Mesendoderm (in vitro differentiated cells): Measurements from ENCODE around the gene TNIK.

Experiments
- DNase-seq: peaks from one replicate; pipeline ENCODE4 v3.0.0; 2013
- H2AK5ac ChIP-seq: 2 replicates; pipeline ENCODE4 v1.6.1; 2013; ENCODE audit warnings: low read length, inconsistent platforms
- H2BK120ac ChIP-seq: 2 replicates; pipeline ENCODE4 v1.6.1; 2013; ENCODE audit warnings: low read depth, mild to moderate bottlenecking, low read length, moderate library complexity, mixed read lengths
- H2BK15ac ChIP-seq: replicated peaks from 2 replicates; pipeline ENCODE4 v1.6.1; 2013; ENCODE audit warnings: low read depth, mild to moderate bottlenecking, moderate library complexity
- H2BK5ac ChIP-seq: 2 replicates; pipeline ENCODE4 v1.6.1; 2013; ENCODE audit warnings: low read length, inconsistent platforms
- H3K18ac ChIP-seq: 2 replicates; pipeline ENCODE4 v1.6.1; 2013; ENCODE audit warnings: mild to moderate bottlenecking, low read length, mixed read lengths
- H3K23ac ChIP-seq: one replicate; pipeline ENCODE4 v1.6.1; 2013; ENCODE audit warnings: low read length
- H3K27ac ChIP-seq: 2 replicates; pipeline ENCODE4 v1.5.1; 2013; ENCODE audit warnings: low read depth, mild to moderate bottlenecking, inconsistent platforms, low read length, moderate library complexity
- H3K27me3 ChIP-seq: 2 replicates; pipeline ENCODE4 v1.6.1; 2013; ENCODE audit warnings: low read length, control low read depth, mild to moderate bottlenecking, inconsistent platforms; ENCODE audit not compliant: insufficient read depth, poor library complexity
- H3K36me3 ChIP-seq: 2 replicates; pipeline ENCODE4 v1.6.1; 2013; ENCODE audit warnings: low read length, inconsistent platforms; ENCODE audit not compliant: control insufficient read depth, insufficient read depth
- H3K4ac ChIP-seq: one replicate; pipeline ENCODE4 v1.6.1; 2013; ENCODE audit warnings: low read depth, mild to moderate bottlenecking, low read length, moderate library complexity
- H3K4me1 ChIP-seq: 2 replicates; pipeline ENCODE4 v1.6.1; 2013; ENCODE audit warnings: low read depth, low read length, inconsistent platforms; ENCODE audit not compliant: control insufficient read depth
- H3K4me2 ChIP-seq: 2 replicates; pipeline ENCODE4 v1.6.1; 2013; ENCODE audit warnings: low read length
- H3K4me3 ChIP-seq: 2 replicates; pipeline ENCODE4 v1.5.1; 2013; ENCODE audit warnings: mild to moderate bottlenecking, low read length
- H3K56ac ChIP-seq: one replicate; pipeline ENCODE4 v1.6.1; 2013; ENCODE audit warnings: low read length
- H3K79me1 ChIP-seq: 2 replicates; pipeline ENCODE4 v1.6.1; 2013; ENCODE audit warnings: low read length, inconsistent platforms
- H3K79me2 ChIP-seq: 2 replicates; pipeline ENCODE4 v1.6.1; 2013; ENCODE audit warnings: mild to moderate bottlenecking, low read length; ENCODE audit not compliant: control insufficient read depth, insufficient read depth
- H3K9ac ChIP-seq: 2 replicates; pipeline ENCODE4 v1.6.1; 2013; ENCODE audit warnings: low read length, inconsistent platforms
- H4K5ac ChIP-seq: one replicate; pipeline ENCODE4 v1.6.1; 2013; ENCODE audit warnings: low read length
- H4K8ac ChIP-seq: one replicate; pipeline ENCODE4 v1.6.1; 2013; ENCODE audit warnings: low read depth, mild to moderate bottlenecking, control low read depth, low read length, moderate library complexity
- WGBS: extraction: QIAGEN DNeasy Blood & Tissue Kit; methylation state at CpG from one replicate; pipeline ENCODE4 v1.1.7; 2013; ENCODE audit warnings: low lambda C conversion rate, missing lambda C conversion rate; ENCODE audit not compliant: insufficient coverage; ENCODE audit errors: extremely low coverage; 5-methylcytosine and 5-hydroxymethylcytosine counted together

Gene TNIK

GRCh38 chr3:171504376-171504775, 44.2 kb upstream of the TNIK start:
- DNase-seq = no peak
- WGBS = no CpG with 5 or more reads among the region's 2 CpGs
- no peaks in the 10 kb centered on the region for H3K36me3 ChIP-seq
- H4K8ac ChIP-seq = no peak overlapping the region
- H3K79me2 ChIP-seq = no peaks in the 10 kb centered on the region
- H3K23ac ChIP-seq = no peak overlapping the region
- H2AK5ac ChIP-seq = no peak overlapping the region
- no peaks in the 10 kb centered on the region for H3K79me1 ChIP-seq
- H3K4me2 ChIP-seq = no peak overlapping the region
- H3K9ac ChIP-seq = no peak overlapping the region
- no peak overlapping the region for H3K56ac ChIP-seq
- H2BK15ac ChIP-seq = no peak overlapping the region
- H3K4ac ChIP-seq = no peak overlapping the region
- H4K5ac ChIP-seq = no peak overlapping the region
- no peak overlapping the region for H2BK5ac ChIP-seq
- no peak overlapping the region for H2BK120ac ChIP-seq
- H3K4me3 ChIP-seq = no peak overlapping the region
- no peak overlapping the region for H3K18ac ChIP-seq
- no peak overlapping the region for H3K27ac ChIP-seq
- peaks cover 3% of the 10 kb centered on the region for H3K27me3 ChIP-seq
- no peaks in the 10 kb centered on the region for H3K4me1 ChIP-seq

GRCh38 chr3:171503817-171504216, 43.6 kb upstream of the TNIK start:
- DNase-seq = no peak
- Histone ChIP-seq H3K27ac (no peak overlapping the region), H3K4ac (no peak overlapping the region), H3K56ac (no peak overlapping the region), H3K79me2 (no peaks in the 10 kb centered on the region), H4K5ac (no peak overlapping the region), H3K23ac (no peak overlapping the region), H2AK5ac (no peak overlapping the region), H2BK15ac (no peak overlapping the region), H3K4me1 (no peaks in the 10 kb centered on the region), H3K4me2 (no peak overlapping the region), H2BK5ac (no peak overlapping the region), H3K36me3 (no peaks in the 10 kb centered on the region), H3K27me3 (peaks cover 3% of the 10 kb centered on the region), H2BK120ac (no peak overlapping the region), H3K4me3 (no peak overlapping the region), H4K8ac (no peak overlapping the region), H3K18ac (no peak overlapping the region), H3K9ac (no peak overlapping the region), H3K79me1 (no peaks in the 10 kb centered on the region)
- WGBS = no CpG with 5 or more reads among the region's 1 CpG

GRCh38 chr3:171498921-171499320, 38.7 kb upstream of the TNIK start:
- WGBS = no CpG with 5 or more reads among the region's 1 CpG

GRCh38 chr3:171497468-171497867, 37.3 kb upstream of the TNIK start:
- no peak overlapping the region for H3K18ac ChIP-seq
- no peak overlapping the region for H3K4ac ChIP-seq
- H3K36me3 ChIP-seq = no peaks in the 10 kb centered on the region
- no peak overlapping the region for H3K23ac ChIP-seq
- no CpG with 5 or more reads among the region's 1 CpG for WGBS
- no peaks in the 10 kb centered on the region for H3K79me1 ChIP-seq
- no peaks in the 10 kb centered on the region for H3K79me2 ChIP-seq
- H3K4me1 ChIP-seq = no peaks in the 10 kb centered on the region
- H3K27me3 ChIP-seq = no peaks in the 10 kb centered on the region
- no peak overlapping the region for H3K56ac ChIP-seq
- no peak overlapping the region for H3K27ac ChIP-seq
- DNase-seq = no peak
- H3K9ac ChIP-seq = no peak overlapping the region
- H4K8ac ChIP-seq = no peak overlapping the region
- no peak overlapping the region for H3K4me2 ChIP-seq
- no peak overlapping the region for H2BK5ac ChIP-seq
- H2BK15ac ChIP-seq = no peak overlapping the region
- H4K5ac ChIP-seq = no peak overlapping the region
- H3K4me3 ChIP-seq = no peak overlapping the region
- no peak overlapping the region for H2AK5ac ChIP-seq
- H2BK120ac ChIP-seq = no peak overlapping the region

More at GRCh38 chr3:171498921-171499320, 38.7 kb upstream of the TNIK start:
- Histone ChIP-seq H3K4me3 (no peak overlapping the region), H3K36me3 (no peaks in the 10 kb centered on the region), H3K23ac (no peak overlapping the region), H3K56ac (no peak overlapping the region), H2BK15ac (no peak overlapping the region), H2BK5ac (no peak overlapping the region), H3K4ac (no peak overlapping the region), H3K18ac (no peak overlapping the region), H3K79me1 (no peaks in the 10 kb centered on the region), H4K5ac (no peak overlapping the region), H3K4me2 (no peak overlapping the region), H3K27ac (no peak overlapping the region), H3K4me1 (no peaks in the 10 kb centered on the region), H3K79me2 (no peaks in the 10 kb centered on the region), H2BK120ac (no peak overlapping the region), H3K27me3 (peaks cover 3% of the 10 kb centered on the region), H4K8ac (no peak overlapping the region), H2AK5ac (no peak overlapping the region), H3K9ac (no peak overlapping the region)
- DNase-seq = no peak

- Histone ChIP-seq H3K56ac (no peak overlapping the region), H3K27me3 (no peaks in the 10 kb centered on the region), H3K4me2 (no peak overlapping the region), H3K36me3 (no peaks in the 10 kb centered on the region), H2BK5ac (no peak overlapping the region), H3K23ac (no peak overlapping the region), H3K18ac (no peak overlapping the region), H3K27ac (no peak overlapping the region), H3K4me3 (no peak overlapping the region), H4K5ac (no peak overlapping the region), H3K4ac (no peak overlapping the region), H2AK5ac (no peak overlapping the region), H3K4me1 (no peaks in the 10 kb centered on the region), H2BK120ac (no peak overlapping the region), H3K9ac (no peak overlapping the region), H3K79me2 (no peaks in the 10 kb centered on the region), H3K79me1 (no peaks in the 10 kb centered on the region), H4K8ac (no peak overlapping the region), H2BK15ac (no peak overlapping the region)
- no peak for DNase-seq
Observed at GRCh38 chr3:171495413-171495812, 35.2 kb upstream of the TNIK start.

GRCh38 chr3:171494457-171495109, 34.4 kb upstream of the TNIK start:
- Histone ChIP-seq H2BK120ac (no peak overlapping the region), H3K79me2 (no peaks in the 10 kb centered on the region), H3K23ac (no peak overlapping the region), H3K27ac (no peak overlapping the region), H3K4me3 (no peak overlapping the region), H3K4ac (no peak overlapping the region), H3K36me3 (no peaks in the 10 kb centered on the region), H2BK15ac (no peak overlapping the region), H3K18ac (no peak overlapping the region), H3K79me1 (no peaks in the 10 kb centered on the region), H3K4me1 (no peaks in the 10 kb centered on the region), H3K56ac (no peak overlapping the region), H4K5ac (no peak overlapping the region), H3K4me2 (no peak overlapping the region), H3K27me3 (no peaks in the 10 kb centered on the region), H2AK5ac (no peak overlapping the region), H2BK5ac (no peak overlapping the region), H4K8ac (no peak overlapping the region), H3K9ac (no peak overlapping the region)
- whole genome bisulfite sequencing = no CpG with 5 or more reads among the region's 4 CpGs
- DNase-seq = no peak
